ENCODE results near the gene CDH16.

Gene CDH16

DNA sequence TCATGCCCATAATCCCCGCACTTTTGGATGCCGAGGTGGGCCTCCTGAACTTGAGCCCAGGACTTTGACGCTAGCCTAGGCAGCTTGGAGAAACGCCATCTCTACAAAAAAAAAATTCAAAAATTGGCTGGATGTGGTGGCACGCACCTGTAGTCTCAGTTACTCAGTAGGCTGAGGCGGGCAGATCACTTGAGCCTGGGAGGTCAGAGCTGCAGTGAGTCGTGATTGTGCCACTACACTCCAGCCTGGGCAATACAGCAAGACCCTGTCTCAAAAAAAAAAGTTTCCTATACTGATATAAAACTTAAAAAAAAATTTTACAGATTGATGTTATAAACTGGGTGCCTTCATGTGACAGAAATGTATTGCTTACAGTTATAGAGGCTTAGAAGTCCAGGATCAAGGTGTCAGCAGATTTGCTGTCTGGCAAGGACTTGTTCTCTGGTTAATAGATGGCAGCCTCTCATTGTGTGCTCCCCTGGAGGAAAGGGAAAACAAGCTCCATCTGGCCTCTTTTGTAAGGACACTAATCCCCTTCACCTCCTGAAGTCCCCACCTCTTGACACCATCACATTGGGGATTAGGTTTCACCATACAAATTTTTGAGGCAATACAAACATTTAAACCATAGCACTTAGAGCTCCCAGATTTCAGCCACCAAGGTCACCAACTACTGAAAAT, 33.9 kb upstream of the CDH16 start:
- CTCF ChIA-PET: interaction anchor here (0.6 to 6.6 kb wide), 22 partner anchors 8 to 562 kb away, joined by 3 to 90 read pairs (median 3); partner anchors contain the start of genes CES3 and EXOC3L1
- POLR2A ChIA-PET: no interaction called here
- no peak for DNase-seq (ENCODE audit: low read depth, low spot score)
- no peak overlapping the region for H3K4me3 ChIP-seq (ENCODE audit: low read depth, low read length)
- TF ChIP-seq, protein P1, sequence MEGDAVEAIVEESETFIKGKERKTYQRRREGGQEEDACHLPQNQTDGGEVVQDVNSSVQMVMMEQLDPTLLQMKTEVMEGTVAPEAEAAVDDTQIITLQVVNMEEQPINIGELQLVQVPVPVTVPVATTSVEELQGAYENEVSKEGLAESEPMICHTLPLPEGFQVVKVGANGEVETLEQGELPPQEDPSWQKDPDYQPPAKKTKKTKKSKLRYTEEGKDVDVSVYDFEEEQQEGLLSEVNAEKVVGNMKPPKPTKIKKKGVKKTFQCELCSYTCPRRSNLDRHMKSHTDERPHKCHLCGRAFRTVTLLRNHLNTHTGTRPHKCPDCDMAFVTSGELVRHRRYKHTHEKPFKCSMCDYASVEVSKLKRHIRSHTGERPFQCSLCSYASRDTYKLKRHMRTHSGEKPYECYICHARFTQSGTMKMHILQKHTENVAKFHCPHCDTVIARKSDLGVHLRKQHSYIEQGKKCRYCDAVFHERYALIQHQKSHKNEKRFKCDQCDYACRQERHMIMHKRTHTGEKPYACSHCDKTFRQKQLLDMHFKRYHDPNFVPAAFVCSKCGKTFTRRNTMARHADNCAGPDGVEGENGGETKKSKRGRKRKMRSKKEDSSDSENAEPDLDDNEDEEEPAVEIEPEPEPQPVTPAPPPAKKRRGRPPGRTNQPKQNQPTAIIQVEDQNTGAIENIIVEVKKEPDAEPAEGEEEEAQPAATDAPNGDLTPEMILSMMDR (IDR thresholded peaks at IDR 0.05; ENCODE audit: insufficient read depth, low read length, missing control alignments): no peak

DNA sequence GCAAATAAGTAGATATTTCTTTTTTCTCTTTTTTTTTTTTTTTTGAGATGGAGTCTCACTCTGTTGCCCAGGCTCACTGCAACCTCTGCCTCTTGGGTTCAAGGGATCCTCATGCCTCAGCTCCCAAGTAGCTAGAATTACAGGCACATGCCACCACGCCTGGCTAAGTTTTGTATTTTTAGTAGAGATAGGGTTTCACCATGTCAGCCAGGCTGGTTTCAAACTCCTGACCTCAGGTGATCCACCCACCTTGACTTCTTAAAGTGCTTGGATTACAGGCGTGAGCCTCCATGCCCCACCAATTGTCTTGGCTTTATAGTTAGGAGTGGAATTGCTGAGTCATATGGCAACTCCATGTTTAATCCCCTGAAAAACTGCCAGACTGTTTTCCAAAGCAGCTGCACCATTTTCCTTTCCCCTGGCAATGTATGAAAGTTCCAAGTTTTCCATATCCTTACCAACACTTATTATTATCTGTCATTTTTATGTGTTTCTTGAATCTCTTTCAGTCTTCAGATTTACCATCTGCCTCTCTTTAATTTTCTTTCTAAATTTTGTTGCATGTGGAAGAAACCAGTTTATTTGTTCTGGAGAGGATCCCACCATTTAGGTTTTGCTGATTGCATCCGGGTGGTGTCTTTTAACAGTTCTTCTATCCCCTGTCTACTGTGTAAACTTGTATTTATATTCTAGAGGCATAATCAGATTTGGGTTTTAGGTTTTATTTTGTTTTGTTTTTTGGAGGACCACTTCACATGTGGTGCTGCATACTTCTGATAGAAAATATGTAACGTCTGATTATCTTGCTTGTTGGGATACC, 32.5 kb upstream of the CDH16 start:
- TF ChIP-seq, protein P1 (IDR thresholded peaks at IDR 0.05; ENCODE audit: insufficient read depth, low read length, missing control alignments): no peak
- POLR2A ChIA-PET: no interaction called here
- no peak for DNase-seq (ENCODE audit: low read depth, low spot score)
- CTCF ChIA-PET: interaction anchor here (0.7 to 6.6 kb wide), 8 partner anchors 8 to 717 kb away, joined by 3 to 90 read pairs (median 5); partner anchors contain the start of gene EXOC3L1
- no peak overlapping the region for H3K4me3 ChIP-seq (ENCODE audit: low read depth, low read length)

DNA sequence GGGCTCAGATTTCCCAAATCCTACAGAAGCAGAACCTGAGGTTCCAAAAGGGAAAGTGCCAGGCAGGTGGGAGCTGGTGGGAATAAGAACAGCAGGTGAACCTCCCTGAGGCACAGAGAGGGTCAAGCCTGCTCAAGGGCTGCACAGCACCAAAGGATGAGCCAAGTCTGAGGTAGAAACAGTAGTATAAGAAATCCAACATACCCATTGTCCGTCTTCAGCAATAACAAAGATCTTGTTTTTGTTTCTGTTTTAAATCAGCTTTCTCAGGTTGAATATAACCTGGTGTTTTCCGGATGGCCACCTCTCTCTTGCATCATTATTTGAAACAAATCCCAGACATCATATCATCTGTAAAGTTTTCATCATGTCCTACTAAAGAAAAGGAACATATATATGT, 31.8 kb upstream of the CDH16 start:
- CTCF ChIA-PET: interaction anchor here (0.7 to 6.6 kb wide), 8 partner anchors 11 to 718 kb away, joined by 3 to 90 read pairs (median 4); partner anchors contain the start of genes CES3 and EXOC3L1
- TF ChIP-seq, protein P1 (IDR thresholded peaks at IDR 0.05; ENCODE audit: insufficient read depth, low read length, missing control alignments): no peak
- H3K4me3 ChIP-seq (ENCODE audit: low read depth, low read length): no peak overlapping the region
- POLR2A ChIA-PET: no interaction called here
- DNase-seq (ENCODE audit: low read depth, low spot score): no peak

DNA sequence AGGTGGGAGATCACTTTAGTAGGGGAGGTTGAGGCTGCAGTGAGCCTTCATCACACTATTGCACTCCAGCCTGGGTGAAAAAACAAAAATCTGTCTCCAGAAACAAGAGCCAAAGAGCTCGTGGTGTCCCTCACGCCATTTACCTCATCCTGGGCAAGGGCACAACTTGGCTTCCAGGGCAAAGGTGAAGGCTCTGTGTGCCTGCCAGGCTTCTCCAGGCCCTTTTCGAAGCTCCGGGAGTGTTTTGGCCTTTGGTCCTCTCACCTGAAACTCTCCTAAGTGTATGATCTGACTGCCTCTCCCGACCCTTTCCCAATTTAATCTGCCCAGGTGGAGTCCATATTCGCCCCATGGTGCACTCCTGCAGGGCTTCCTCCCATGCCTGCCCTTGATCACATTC, 30.8 kb upstream of the CDH16 start:
- CTCF ChIA-PET: interaction anchor here (1.4 to 6.6 kb wide), 6 partner anchors 10 to 238 kb away, joined by 3 to 90 read pairs (median 8); partner anchors contain the start of genes CES3 and EXOC3L1
- POLR2A ChIA-PET: no interaction called here
- TF ChIP-seq, protein P1 (IDR thresholded peaks at IDR 0.05; ENCODE audit: insufficient read depth, low read length, missing control alignments): no peak
- DNase-seq (ENCODE audit: low read depth, low spot score): no peak
- H3K4me3 ChIP-seq (ENCODE audit: low read depth, low read length): no peak overlapping the region

DNA sequence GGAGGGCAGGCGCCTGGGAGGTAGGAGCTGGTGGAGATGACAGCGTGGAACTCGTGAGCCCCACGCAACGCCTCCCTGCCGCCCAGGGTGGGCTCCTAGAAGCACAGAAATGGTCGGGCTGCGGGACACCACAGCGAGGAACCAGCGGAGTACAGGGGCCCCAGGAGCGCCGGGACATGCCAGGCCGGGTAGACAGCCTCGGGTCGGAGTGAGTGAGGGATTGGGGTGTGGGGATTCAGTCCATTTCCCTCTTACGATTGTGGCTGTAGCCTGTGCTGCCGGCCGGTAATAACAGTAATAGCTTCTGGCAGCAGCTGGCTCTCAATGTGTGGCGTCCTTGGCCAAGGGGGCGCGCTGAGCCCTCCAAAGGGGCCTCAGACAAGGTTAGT, 30.1 kb upstream of the CDH16 start:
- POLR2A ChIA-PET: no interaction called here
- CTCF ChIA-PET: interaction anchor here (1.6 to 6.6 kb wide), 3 partner anchors 10 to 239 kb away, joined by 8 to 90 read pairs (median 11); partner anchors contain the start of gene EXOC3L1
- TF ChIP-seq, protein P1 (IDR thresholded peaks at IDR 0.05; ENCODE audit: insufficient read depth, low read length, missing control alignments): no peak
- no peak for DNase-seq (ENCODE audit: low read depth, low spot score)
- peak overlapping the region; percentile 12; the same call in 1 of the 2 replicates for H3K4me3 ChIP-seq (ENCODE audit: low read depth, low read length)

Measured in AG04449 (cell line).